HTERT RPE-1 (cell line): ENCODE measurements around the gene TSACC.

Experiments
- in situ Hi-C: fragments of 300-500 bp; cut with MboI; formaldehyde crosslinking; loops from 4 replicates; pipeline ENCODE4 v1.14.3; 2020; ENCODE audit warnings: low sequenced_read_pairs

Gene TSACC

DNA sequence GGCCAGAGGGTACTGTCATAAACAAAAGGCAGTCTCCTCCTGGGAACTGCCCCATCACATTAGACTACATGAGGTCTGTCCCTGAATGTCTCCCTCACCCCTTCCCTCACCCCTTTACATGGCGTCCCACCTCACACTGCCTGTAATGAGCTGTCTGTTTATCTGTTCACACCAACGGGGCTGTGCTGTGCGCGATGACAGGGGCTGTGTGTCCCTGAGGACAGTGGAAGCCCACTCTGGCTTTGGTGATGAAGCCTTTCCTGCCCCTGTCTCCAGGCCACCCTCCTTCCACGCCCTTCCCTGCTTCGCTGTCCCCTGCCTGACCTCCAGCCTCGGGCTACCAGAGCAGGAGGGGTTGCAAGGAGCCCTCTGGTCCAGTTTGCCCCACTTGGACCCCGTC lies 53.4 kb downstream of the TSACC start:
- in situ Hi-C loops: no loop called here

DNA sequence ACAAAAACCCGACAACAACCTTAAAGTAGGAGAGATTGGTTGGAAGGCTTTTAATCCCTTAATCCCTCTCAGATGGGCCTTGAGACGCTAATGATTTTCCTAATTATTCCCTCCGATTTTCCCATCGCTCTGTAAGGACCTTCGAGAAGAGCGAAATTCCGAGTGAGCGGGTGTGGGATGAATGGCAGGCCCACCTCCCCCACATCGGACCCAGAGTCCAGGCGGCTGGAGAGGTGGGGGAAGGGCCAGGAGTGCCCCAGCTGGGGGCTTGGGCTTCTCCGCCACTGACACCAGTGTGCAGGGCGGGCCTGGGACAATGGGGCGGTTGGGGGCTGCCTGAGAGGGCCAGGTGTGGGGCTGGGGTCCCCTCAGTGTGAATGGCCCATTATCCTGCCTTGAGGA lies 54.1 kb downstream of the TSACC start:
- in situ Hi-C loops: no loop called here

DNA sequence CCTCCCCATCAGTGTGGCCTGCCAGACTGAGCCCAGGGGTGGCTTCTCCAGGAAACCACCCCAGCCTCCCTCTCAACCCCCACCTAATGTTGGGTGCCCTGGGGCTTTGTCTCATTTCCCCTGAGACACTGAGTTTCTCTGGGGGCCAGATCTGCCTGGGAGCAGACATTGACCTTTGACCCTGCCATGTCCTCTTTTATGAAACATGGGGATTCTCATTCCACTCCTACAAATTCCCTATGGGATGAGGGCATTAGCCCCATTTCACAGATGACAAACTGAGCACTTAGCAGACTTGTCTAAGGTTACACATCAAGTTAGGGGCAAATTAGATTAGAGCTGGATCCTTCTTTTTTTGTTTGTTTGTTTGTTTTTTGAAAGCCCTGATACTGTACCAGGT lies 54.8 kb downstream of the TSACC start:
- in situ Hi-C loops: no loop called here

DNA sequence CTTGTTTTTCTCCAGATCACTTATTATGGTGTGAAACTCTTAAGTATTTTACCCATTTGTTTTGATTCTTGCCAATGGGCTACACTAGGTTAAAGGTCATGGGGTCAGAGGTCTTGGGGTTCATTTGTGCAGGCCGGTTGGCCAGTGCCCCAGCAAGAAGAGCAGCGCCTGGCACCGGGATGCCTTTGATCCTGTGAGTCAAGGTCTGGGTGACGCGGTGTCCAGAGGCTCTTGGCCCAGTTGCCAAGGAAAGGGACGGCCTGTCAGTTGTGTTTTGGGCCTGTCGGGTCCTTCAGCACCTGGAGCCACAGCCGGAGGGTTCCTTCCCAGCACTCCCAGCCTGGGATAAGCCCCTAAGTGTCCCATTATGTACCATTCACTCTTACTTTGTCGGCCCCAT lies 55.8 kb downstream of the TSACC start:
- in situ Hi-C loops: no loop called here

DNA sequence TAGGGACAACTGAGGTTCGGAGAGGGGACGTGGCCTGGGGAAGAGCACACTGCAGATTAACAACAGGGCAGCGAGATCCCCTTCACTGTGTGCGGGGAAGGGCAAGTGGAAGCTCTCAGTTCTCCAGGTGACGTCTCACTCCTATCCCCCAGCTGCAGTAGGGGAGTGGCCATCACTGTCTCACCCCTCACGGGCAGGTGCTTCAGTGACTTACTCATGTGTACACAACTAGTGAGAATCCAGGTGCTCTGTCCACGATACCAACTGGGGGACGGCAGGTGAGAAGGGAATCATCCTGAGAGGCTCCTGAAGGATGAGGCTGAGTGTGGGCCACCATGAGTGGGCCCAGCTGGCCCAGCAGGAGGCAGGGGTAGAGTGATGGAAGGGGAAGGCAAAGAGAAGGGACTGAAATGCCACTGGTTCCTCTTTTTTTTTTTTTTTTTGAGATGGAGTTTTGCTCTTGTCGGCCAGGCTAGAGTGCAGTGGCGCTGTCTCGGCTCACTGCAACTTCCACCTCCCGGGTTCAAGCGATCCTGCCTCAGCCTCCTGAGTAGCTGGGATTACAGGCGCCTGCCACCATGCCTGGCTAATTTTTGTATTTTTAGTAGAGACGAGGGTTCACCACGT lies 56.6 kb downstream of the TSACC start:
- in situ Hi-C loops: no loop called here
